Measurements from ENCODE around the gene COX5A. TPM values are rescaled to one million over a fixed set of nuclear protein-coding genes. Genes with fewer than 3 reads are reported as not detected.

COX5A gene
- total RNA-seq, 4 donors from 2014 or later, result 103 to 235 (median 166) TPM

DNA sequence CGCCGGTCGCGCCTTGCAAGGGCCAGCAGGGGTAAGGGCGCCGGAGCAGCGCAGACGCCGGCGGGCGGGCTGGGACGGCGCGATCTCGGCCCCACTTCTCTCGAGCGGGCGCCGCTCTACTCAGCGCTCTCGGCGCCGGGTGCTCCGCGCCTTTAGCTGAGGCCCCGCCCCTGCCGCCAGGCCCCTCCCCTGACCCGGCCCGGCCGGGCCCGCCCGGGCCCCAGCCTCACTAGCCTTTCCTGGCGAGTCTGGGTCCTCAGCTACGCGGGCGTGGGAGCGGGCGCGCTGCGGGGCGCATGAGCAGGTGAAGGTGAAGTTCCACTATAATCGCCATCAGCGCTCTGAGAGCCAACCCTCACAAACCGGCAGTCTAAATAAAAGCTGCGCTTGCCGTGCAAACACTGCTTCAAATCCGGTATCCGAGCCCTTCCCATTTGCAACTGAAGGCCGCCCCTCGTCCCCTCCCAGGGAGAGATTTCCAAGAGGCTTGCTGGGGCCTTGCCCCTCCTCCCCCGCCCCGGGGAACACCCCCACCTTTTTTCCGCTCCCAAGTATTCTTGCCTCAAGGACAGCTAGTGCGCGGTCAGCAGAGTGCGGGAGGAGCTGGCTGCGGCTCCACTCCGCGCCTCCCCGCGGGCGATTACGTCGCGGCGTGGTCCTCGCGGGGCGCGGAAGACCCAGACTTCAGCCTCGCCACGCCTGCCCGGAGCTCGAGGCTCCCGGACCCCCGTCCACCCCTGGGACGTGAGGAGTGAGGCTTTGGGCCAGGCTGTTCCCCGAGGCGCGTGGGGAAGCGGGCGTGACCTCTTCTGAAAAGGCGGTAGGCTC is 19.0 kb upstream of the COX5A start, which contains the start of gene RPP25:
Gene RPP25, minus strand, starts transcription at position 125 of the 828 bp plus-strand sequence. CDS start 189 bp downstream, outside the sequence.
- Histone ChIP-seq H3K9me3 (no peaks in the 10 kb centered on the region), H3K27ac (peak within 1 kb of the TSS; percentile 88 to 97 (median 92)), H3K36me3 (no peaks in the 10 kb centered on the region), H3K4me3 (replicated peaks in 1 of 3) (peak within 1 kb of the TSS; percentile 34 to 90 (median 75)), H3K27me3 (no peaks in the 10 kb centered on the region), H3K4me1 (peaks cover 55 to 64% of the 10 kb centered on the region in 2 donors)
- peak; percentile 78 to 84 for DNase-seq
- intact Hi-C loops (cut with DNase I), result loop anchor here (5.0 to 10.0 kb wide), 2 partner anchors 52 to 325 kb away; partner anchors contain the start of gene FAM219B
- 0% methylated on average over 2 to 24 of the region's 83 CpGs for WGBS, 2 donors
- peak; percentile 46 to 83 for TF ChIP-seq POLR2A (IDR thresholded peaks at IDR 0.05)
- TF ChIP-seq, protein P1, sequence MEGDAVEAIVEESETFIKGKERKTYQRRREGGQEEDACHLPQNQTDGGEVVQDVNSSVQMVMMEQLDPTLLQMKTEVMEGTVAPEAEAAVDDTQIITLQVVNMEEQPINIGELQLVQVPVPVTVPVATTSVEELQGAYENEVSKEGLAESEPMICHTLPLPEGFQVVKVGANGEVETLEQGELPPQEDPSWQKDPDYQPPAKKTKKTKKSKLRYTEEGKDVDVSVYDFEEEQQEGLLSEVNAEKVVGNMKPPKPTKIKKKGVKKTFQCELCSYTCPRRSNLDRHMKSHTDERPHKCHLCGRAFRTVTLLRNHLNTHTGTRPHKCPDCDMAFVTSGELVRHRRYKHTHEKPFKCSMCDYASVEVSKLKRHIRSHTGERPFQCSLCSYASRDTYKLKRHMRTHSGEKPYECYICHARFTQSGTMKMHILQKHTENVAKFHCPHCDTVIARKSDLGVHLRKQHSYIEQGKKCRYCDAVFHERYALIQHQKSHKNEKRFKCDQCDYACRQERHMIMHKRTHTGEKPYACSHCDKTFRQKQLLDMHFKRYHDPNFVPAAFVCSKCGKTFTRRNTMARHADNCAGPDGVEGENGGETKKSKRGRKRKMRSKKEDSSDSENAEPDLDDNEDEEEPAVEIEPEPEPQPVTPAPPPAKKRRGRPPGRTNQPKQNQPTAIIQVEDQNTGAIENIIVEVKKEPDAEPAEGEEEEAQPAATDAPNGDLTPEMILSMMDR (IDR thresholded peaks at IDR 0.05), result no peak

DNA sequence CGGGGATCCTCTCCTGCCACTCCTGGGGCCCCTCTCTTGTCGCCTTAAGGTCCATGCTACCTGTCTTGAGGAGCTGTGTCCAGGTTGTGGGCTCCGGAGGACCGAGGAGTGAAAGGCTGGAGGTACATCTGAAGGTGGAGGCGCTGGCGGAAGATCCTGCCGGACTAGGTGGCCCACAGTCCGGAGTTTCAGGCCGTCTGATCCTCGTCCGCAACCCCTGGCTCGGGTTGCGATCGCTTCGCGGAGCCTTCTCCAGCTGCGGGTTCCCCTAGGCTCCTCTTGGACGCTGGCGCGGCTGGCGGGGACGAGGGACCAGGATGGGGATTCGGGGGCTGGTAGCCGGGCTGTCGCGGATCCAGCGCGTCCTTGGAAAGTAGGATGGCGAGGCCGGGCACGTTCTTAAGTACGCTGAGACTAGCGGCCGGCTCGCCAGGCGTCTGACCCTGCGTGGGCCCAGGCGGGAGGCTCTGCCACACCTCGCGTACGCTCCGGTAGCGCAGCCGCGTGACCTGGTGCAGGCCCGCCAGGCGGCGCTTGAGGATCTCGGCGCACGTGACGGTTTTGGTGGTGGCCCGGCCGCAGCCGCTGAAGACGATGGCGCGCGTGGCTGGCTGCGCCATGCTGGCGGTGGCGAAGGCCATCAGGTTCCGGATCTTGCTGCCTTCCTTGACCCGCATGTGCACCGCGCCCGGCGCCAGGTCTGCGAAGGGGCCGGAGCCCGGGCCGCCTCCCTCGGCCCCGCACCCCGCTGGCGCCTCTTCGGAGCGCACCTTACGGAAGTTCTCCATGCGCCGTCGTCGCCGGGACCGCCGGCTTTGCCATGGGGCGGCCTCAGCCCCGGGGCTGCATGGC is 18.1 kb upstream of the COX5A start:
- peak; percentile 89 for DNase-seq
- Histone ChIP-seq H3K9me3 (no peaks in the 10 kb centered on the region), H3K27ac (peak overlapping the region; percentile 88 to 97 (median 92)), H3K4me1 (peaks cover 49 to 56% of the 10 kb centered on the region in 2 donors), H3K36me3 (no peaks in the 10 kb centered on the region), H3K27me3 (no peaks in the 10 kb centered on the region), H3K4me3 (replicated peaks in 1 of 3) (peak overlapping the region; percentile 34 to 90 (median 75))
- 37 to 57% methylated on average over 20 to 23 of the region's 88 CpGs for WGBS, 2 donors
- intact Hi-C loops (cut with DNase I), result loop anchor here (5.0 to 10.0 kb wide), 2 partner anchors 51 to 324 kb away; partner anchors contain the start of gene FAM219B
- no peak for TF ChIP-seq POLR2A (IDR thresholded peaks at IDR 0.05)
- TF ChIP-seq, protein P1 (IDR thresholded peaks at IDR 0.05), result peak in 5 of 6 experiments; percentile 19 to 48 (median 39)

DNA sequence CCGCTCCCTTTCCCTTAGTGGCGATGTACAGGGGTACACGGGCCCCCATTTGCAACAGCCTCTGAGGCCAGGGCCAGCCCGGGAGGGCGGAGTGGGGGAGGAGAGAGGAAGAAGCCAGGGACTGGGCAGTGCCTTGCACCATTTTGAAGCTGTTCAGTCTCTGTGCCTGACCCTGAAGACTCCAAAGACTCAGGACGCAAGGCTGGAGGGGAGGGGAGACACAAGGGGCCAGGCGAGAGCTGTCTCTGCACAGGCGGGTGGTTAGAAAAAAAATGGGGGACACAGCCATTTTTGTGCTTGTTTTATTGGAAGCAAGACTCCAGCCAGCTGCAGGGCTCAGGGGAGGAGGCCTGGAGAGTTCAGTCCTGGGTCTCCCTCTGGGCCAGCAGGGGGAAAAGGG is 17.1 kb upstream of the COX5A start:
- intact Hi-C loops (cut with DNase I), result loop anchor here (5.0 to 10.0 kb wide), 2 partner anchors 50 to 323 kb away; partner anchors contain the start of gene FAM219B
- H3K27ac ChIP-seq, result peak overlapping the region in 1 of 3 donors; percentile 88
- 79 to 82% methylated on average over 8 of the region's 8 CpGs for WGBS, 2 donors
- no peaks in the 10 kb centered on the region for H3K36me3 ChIP-seq
- H3K27me3 ChIP-seq, result no peaks in the 10 kb centered on the region
- TF ChIP-seq, protein P1 (IDR thresholded peaks at IDR 0.05), result no peak
- no peak for TF ChIP-seq POLR2A (IDR thresholded peaks at IDR 0.05)
- H3K4me1 ChIP-seq, result peaks cover 44 to 49% of the 10 kb centered on the region in 2 donors
- no peak for DNase-seq
- H3K9me3 ChIP-seq, result no peaks in the 10 kb centered on the region
- peak overlapping the region in 1 of 3 donors; percentile 90 for H3K4me3 ChIP-seq (replicated peaks in 1 of 3)

DNA sequence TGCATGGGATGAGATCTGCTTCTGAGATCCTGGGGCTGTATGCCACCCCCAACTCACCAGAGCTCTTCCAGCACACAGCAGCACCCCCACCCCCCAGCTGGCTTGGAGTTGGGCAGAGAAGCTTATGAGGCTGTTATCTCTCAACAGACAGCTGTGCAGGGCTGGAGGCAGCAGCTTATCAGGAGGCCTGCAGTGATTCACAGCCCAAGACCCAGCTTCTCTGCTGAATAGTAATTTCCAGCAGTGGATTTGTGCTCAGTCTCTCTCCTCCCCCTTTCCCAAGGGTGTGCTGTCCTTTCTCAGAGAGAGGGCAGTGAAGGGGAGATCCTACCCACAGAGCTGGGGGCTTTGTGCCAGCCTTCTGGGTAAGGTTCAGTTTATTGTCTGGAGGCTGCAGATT is 16.6 kb upstream of the COX5A start:
- no peaks in the 10 kb centered on the region for H3K27me3 ChIP-seq
- peaks cover 39 to 45% of the 10 kb centered on the region in 2 donors for H3K4me1 ChIP-seq
- H3K4me3 ChIP-seq (replicated peaks in 1 of 3), result no peak overlapping the region
- H3K27ac ChIP-seq, result peak overlapping the region in 1 of 3 donors; percentile 18
- intact Hi-C loops (cut with DNase I), result loop anchor here (5.0 to 10.0 kb wide), 2 partner anchors 50 to 182 kb away; partner anchors contain the start of gene FAM219B
- no peaks in the 10 kb centered on the region for H3K9me3 ChIP-seq
- H3K36me3 ChIP-seq, result no peaks in the 10 kb centered on the region
- TF ChIP-seq POLR2A (IDR thresholded peaks at IDR 0.05), result no peak
- TF ChIP-seq, protein P1 (IDR thresholded peaks at IDR 0.05), result no peak
- no peak for DNase-seq
